ENCODE results near the gene GAS7. TPM values are rescaled to one million over a fixed set of nuclear protein-coding genes. Genes with fewer than 3 reads are reported as not detected.

The GAS7 gene
- total RNA-seq, 2 experiments from 2014 or later = 1.6 to 2.1 TPM

- Mint-ChIP-seq H3K27ac (no peak overlapping the region), H3K9me3 (peaks cover 5% of the 10 kb centered on the region), H3K36me3 (ENCODE audit: low read depth) (no peaks in the 10 kb centered on the region), H3K4me3 (no peak overlapping the region), H3K27me3 (no peaks in the 10 kb centered on the region), H3K4me1 (ENCODE audit: low read depth) (peaks cover 18% of the 10 kb centered on the region)
- intact Hi-C loops (cut with micrococcal nuclease) = no loop called here
- ChIA-PET POLR2A (interaction anchor here (1.2 kb wide), 1 partner anchor 300 kb away, joined by 3 read pairs; no protein-coding TSS in a partner anchor), CTCF (no interaction called here)
- no peak for TF ChIP-seq CTCF (IDR thresholded peaks at IDR 0.05)
- DNase-seq = no peak
- no peak for ATAC-seq
Observed at GRCh38 chr17:10064536-10064935, 133.9 kb downstream of the GAS7 start.

GRCh38 chr17:10063730-10064241 lies 134.6 kb downstream of the GAS7 start:
- DNase-seq (peak; percentile 62), ATAC-seq (peak; percentile 75)
- POLR2A ChIA-PET = interaction anchor here (1.2 kb wide), 1 partner anchor 11 kb away, joined by 3 read pairs; no protein-coding TSS in a partner anchor
- Mint-ChIP-seq H3K27me3 (no peaks in the 10 kb centered on the region), H3K9me3 (peaks cover 5% of the 10 kb centered on the region), H3K4me1 (ENCODE audit: low read depth) (peaks cover 18% of the 10 kb centered on the region), H3K36me3 (ENCODE audit: low read depth) (no peaks in the 10 kb centered on the region), H3K4me3 (no peak overlapping the region), H3K27ac (peak overlapping the region; percentile 69)
- TF ChIP-seq CTCF (IDR thresholded peaks at IDR 0.05) = no peak
- CTCF ChIA-PET = no interaction called here
- intact Hi-C loops (cut with micrococcal nuclease) = no loop called here

- no peaks in the 10 kb centered on the region for H3K36me3 Mint-ChIP-seq (ENCODE audit: low read depth)
- no peak for TF ChIP-seq CTCF (IDR thresholded peaks at IDR 0.05)
- intact Hi-C loops (cut with micrococcal nuclease) = no loop called here
- peak; percentile 57 for ATAC-seq
- CTCF ChIA-PET = interaction anchor here (1.1 kb wide), 1 partner anchor 164 kb away, joined by 3 read pairs; no protein-coding TSS in a partner anchor
- H3K4me1 Mint-ChIP-seq (ENCODE audit: low read depth) = peaks cover 18% of the 10 kb centered on the region
- H3K9me3 Mint-ChIP-seq = peaks cover 5% of the 10 kb centered on the region
- no peak overlapping the region for H3K27ac Mint-ChIP-seq
- no peaks in the 10 kb centered on the region for H3K27me3 Mint-ChIP-seq
- no peak overlapping the region for H3K4me3 Mint-ChIP-seq
- POLR2A ChIA-PET = interaction anchor here (1.0 to 1.2 kb wide), 2 partner anchors 10 to 11 kb away, joined by 3 read pairs; no protein-coding TSS in a partner anchor
- peak; percentile 35 for DNase-seq
Observed at GRCh38 chr17:10062691-10063385, 135.6 kb downstream of the GAS7 start.

GRCh38 chr17:10061111-10061845 lies 137.1 kb downstream of the GAS7 start:
- no peaks in the 10 kb centered on the region for H3K27me3 Mint-ChIP-seq
- DNase-seq (no peak), ATAC-seq (no peak)
- no peak for TF ChIP-seq CTCF (IDR thresholded peaks at IDR 0.05)
- no peak overlapping the region for H3K27ac Mint-ChIP-seq
- intact Hi-C loops (cut with micrococcal nuclease) = no loop called here
- ChIA-PET POLR2A (interaction anchor here (1.1 kb wide), 1 partner anchor 12 kb away, joined by 3 read pairs; no protein-coding TSS in a partner anchor), CTCF (no interaction called here)
- H3K4me3 Mint-ChIP-seq = no peak overlapping the region
- H3K4me1 Mint-ChIP-seq (ENCODE audit: low read depth) = peaks cover 18% of the 10 kb centered on the region
- H3K9me3 Mint-ChIP-seq = peaks cover 5% of the 10 kb centered on the region
- H3K36me3 Mint-ChIP-seq (ENCODE audit: low read depth) = no peaks in the 10 kb centered on the region
